Measurements from ENCODE around the gene BIK.

DNA sequence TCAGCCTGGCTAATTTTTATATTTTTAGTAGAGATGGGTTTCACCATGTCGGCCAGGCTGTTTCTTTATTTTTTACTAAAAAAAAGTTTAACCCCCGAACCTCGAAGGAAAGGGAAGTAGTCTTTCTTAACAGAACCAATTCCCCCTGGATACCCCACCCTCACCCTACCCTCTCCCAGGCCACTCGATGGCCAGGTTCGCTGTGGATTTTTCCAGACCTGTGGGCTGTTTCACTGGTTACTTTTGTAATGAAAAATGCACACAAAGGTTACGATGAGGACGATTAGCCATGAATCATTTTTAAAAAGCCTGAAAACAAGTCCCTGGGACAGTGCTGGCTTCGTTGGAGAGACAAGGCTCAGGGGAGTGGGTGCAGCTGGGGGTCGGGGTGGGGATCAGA, 43.3 kb downstream of the BIK start:
- TF ChIP-seq, protein P1, sequence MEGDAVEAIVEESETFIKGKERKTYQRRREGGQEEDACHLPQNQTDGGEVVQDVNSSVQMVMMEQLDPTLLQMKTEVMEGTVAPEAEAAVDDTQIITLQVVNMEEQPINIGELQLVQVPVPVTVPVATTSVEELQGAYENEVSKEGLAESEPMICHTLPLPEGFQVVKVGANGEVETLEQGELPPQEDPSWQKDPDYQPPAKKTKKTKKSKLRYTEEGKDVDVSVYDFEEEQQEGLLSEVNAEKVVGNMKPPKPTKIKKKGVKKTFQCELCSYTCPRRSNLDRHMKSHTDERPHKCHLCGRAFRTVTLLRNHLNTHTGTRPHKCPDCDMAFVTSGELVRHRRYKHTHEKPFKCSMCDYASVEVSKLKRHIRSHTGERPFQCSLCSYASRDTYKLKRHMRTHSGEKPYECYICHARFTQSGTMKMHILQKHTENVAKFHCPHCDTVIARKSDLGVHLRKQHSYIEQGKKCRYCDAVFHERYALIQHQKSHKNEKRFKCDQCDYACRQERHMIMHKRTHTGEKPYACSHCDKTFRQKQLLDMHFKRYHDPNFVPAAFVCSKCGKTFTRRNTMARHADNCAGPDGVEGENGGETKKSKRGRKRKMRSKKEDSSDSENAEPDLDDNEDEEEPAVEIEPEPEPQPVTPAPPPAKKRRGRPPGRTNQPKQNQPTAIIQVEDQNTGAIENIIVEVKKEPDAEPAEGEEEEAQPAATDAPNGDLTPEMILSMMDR (IDR thresholded peaks at IDR 0.05): no peak
- TF ChIP-seq POLR2A (IDR thresholded peaks at IDR 0.05): no peak
- TF ChIP-seq POLR2AphosphoS5 (IDR thresholded peaks at IDR 0.05): no peak

All from upper lobe of left lung (tissue), 4 donors.